ENCODE results near the gene SLC25A47. TPM values are rescaled to one million over a fixed set of nuclear protein-coding genes. Genes with fewer than 3 reads are reported as not detected.
"Not testable (repeated sequence)": the region's sequence is repeated elsewhere in the genome, so short reads cannot be mapped to it uniquely, and the experiment has no call there.

The SLC25A47 gene
- total RNA-seq, 2 donors from 2014 or later, result not detected

DNA sequence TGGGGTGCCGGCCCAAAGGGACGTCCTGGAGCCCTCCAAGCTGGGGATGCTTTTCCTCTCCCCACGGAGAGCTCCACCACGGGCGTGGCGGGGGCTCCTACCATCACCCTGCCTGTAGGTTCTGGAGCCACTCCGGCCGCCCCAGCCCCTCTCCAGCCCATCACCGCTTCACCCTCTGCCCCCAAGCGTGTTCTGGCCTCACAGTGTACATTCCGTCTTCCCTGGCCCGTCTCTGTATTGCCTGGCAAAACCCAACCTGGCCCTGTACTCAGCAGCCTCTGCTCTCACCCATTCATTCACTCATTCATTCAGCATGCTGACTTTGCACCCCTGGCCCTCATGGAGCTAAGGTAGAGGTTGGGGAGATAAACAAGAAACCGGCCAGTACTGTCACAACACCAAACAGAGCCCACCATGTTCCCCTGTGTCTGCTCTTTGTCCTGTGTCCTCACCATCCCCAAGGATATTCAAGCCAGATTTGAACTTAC, 37.2 kb upstream of the SLC25A47 start:
- Histone ChIP-seq H3K27me3 (no peaks in the 10 kb centered on the region), H3K4me3 (peak overlapping the region in 1 of 2 donors; percentile 99), H3K36me3 (replicated peaks in 1 of 2; ENCODE audit: insufficient read depth in 1 of 2, low read depth in 2 of 2) (no peaks in the 10 kb centered on the region), H3K9me3 (no peaks in the 10 kb centered on the region), H3K4me1 (peaks cover 19% of the 10 kb centered on the region), H3K27ac (peak overlapping the region in 3 of 4 donors; percentile 87 to 93 (median 90))
- intact Hi-C loops (cut with DNase I), result no loop called here
- DNase-seq (no peak), ATAC-seq (no peak)
- 37% methylated on average over 8 to 13 of the region's 13 CpGs for WGBS, 2 donors
- no peak for TF ChIP-seq POLR2A (IDR thresholded peaks at IDR 0.05)
- TF ChIP-seq, protein P1, sequence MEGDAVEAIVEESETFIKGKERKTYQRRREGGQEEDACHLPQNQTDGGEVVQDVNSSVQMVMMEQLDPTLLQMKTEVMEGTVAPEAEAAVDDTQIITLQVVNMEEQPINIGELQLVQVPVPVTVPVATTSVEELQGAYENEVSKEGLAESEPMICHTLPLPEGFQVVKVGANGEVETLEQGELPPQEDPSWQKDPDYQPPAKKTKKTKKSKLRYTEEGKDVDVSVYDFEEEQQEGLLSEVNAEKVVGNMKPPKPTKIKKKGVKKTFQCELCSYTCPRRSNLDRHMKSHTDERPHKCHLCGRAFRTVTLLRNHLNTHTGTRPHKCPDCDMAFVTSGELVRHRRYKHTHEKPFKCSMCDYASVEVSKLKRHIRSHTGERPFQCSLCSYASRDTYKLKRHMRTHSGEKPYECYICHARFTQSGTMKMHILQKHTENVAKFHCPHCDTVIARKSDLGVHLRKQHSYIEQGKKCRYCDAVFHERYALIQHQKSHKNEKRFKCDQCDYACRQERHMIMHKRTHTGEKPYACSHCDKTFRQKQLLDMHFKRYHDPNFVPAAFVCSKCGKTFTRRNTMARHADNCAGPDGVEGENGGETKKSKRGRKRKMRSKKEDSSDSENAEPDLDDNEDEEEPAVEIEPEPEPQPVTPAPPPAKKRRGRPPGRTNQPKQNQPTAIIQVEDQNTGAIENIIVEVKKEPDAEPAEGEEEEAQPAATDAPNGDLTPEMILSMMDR (IDR thresholded peaks at IDR 0.05), result no peak

DNA sequence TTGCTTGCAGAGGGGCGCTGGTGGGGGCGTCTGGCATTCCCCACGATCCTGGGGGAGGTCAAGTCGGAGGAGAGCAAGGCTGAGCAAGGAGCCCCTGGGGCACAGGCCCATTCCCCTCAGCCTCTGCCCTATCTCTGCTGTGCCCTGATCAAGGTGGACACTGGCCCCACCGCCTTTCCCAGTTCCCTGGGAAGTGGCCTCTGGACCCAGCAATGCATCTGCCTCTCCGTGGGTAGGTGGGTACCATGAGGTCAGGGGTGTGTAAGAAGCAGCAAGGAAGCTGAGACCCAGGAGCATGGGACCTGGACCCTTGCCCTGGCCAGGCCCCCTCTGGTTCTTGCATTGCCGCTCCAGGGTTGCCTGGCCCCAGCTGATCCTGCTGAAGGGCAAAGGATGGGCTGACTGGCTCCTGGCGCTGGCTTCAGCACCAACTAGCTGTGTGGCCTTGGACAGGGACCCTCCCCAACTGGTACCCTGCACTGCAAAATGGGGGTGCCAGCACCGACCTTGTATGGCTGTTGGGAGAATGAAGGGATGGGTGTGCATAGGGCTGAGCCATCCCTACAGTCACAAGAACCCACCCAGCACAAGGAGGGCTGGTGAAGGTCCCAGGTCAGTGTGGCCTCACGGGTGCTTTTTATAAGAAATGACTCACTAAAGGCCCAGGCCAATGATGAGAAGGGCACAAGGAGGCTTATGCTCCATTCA, 36.5 kb upstream of the SLC25A47 start:
- 67 to 72% methylated on average over 2 to 7 of the region's 10 CpGs for WGBS, 2 donors
- H3K4me3 ChIP-seq, result no peak overlapping the region
- H3K27me3 ChIP-seq, result no peaks in the 10 kb centered on the region
- ATAC-seq, result no peak
- DNase-seq, result no peak
- H3K4me1 ChIP-seq, result peaks cover 19% of the 10 kb centered on the region
- H3K27ac ChIP-seq, result no peak overlapping the region
- H3K9me3 ChIP-seq, result no peaks in the 10 kb centered on the region
- TF ChIP-seq, protein P1 (IDR thresholded peaks at IDR 0.05), result no peak
- no peak for TF ChIP-seq POLR2A (IDR thresholded peaks at IDR 0.05)
- intact Hi-C loops (cut with DNase I), result no loop called here
- no peaks in the 10 kb centered on the region for H3K36me3 ChIP-seq (replicated peaks in 1 of 2; ENCODE audit: insufficient read depth in 1 of 2, low read depth in 2 of 2)

DNA sequence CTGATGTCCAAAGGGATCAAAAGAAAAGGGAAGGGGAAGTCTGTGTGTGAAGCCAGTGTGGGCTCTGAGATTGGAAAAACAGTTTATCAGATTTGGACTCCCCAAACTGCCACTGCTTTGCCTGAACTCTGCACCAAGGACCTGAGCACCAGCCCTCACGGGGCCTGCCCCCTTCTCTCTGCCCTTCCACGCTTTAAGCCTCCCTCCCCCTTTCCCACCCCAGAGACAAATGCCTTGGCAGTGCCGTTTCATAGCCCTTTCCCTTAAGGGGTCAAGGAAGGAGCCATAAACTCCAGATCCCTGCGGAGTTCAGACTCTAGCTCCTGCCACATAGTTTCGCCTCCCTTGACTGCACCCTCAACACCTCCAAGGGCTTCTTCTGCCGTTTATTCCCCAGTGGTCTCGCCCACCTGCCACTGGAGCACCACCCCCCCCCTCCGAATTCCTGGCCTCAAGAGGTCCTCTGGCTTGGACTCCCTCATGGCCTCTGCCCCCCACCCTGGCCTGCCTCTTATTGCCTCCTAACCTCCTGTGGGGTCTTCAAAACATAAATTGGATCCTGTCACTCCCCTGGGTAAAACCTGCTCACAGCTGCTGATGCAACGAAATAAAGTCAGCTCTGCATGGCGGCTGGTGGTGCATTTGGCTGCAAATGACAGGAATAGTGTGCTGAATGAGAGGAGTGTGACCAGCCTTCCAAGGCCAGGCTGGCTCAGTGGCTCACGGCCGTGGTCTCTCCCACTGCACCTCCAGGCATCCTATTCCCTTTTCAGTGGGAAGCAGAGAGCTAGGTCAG, 35.7 kb upstream of the SLC25A47 start:
- H3K27me3 ChIP-seq, result no peaks in the 10 kb centered on the region
- H3K4me1 ChIP-seq, result peaks cover 19% of the 10 kb centered on the region
- TF ChIP-seq POLR2A (IDR thresholded peaks at IDR 0.05), result no peak
- TF ChIP-seq, protein P1 (IDR thresholded peaks at IDR 0.05), result no peak
- no peak overlapping the region for H3K4me3 ChIP-seq
- 75 to 76% methylated on average over 8 to 12 of the region's 12 CpGs for WGBS, 2 donors
- no peaks in the 10 kb centered on the region for H3K36me3 ChIP-seq (replicated peaks in 1 of 2; ENCODE audit: insufficient read depth in 1 of 2, low read depth in 2 of 2)
- ATAC-seq (no peak), DNase-seq (peak in 1 of 4 donors; percentile 1)
- no peak overlapping the region for H3K27ac ChIP-seq
- no peaks in the 10 kb centered on the region for H3K9me3 ChIP-seq
- intact Hi-C loops (cut with DNase I), result no loop called here

DNA sequence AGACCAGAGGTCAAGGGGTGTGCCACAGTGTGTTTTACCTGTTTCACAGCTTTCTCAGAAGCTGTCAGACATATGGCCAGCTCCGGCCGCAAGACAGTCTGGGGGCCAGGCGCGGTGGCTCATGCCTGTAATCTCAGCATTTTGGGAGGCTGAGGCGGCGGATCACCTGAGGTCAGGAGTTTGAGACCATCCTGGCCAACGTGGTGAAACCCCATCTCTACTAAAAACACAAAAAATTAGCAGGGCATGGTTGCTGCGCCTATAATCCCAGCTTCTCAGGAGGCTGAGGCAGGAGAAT, 35.2 kb upstream of the SLC25A47 start:
- H3K4me3 ChIP-seq; H3K9me3 ChIP-seq; H3K27ac ChIP-seq; H3K36me3 ChIP-seq (replicated peaks in 1 of 2; ENCODE audit: insufficient read depth in 1 of 2, low read depth in 2 of 2); H3K27me3 ChIP-seq; ATAC-seq; intact Hi-C loops (cut with DNase I): not testable (repeated sequence)
- H3K4me1 ChIP-seq, result peaks cover 19% of the 10 kb centered on the region
- WGBS, 2 donors, result 86 to 87% methylated on average over 8 of the region's 8 CpGs
- DNase-seq, result peak in 1 of 4 donors; percentile 4

DNA sequence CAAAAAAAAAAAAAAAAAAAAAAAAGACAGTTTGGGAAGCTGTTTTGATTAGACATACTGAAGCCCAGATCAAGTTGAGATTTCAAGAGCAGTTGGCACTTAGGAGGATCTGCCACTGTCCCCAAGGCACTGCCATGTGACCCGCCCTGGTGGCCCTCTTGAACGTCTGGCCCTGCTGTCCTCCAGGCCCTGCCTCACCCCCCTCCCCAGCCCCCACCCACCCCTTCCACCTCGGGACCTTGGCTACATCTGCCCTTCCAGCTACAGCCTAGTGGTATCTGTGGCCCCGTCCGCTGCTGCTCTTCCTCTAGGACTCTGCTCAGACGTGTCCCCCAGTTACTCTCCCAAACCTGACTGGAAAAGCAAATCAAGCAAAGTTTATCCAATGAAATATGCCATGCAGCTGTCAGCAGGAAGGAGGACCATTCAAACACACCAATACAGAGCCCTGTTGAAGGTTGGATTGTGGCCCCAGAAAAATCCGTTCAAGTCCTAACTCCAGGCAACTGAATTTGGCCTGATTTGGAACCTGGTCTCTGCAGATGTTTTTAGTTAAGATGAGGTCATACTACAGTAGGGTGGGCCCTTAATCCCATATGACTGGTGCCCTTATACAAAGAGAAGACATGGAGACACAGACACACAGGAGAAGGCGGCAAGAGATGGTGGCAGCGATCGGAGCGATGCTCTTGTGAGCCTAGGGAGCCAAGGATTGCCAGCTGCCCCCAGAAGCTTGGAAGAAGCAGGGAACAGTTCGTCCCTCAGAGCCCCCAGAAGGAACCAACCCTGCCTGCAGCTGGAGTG, 34.6 kb upstream of the SLC25A47 start:
- no peak overlapping the region for H3K4me3 ChIP-seq
- ATAC-seq, result no peak
- no peaks in the 10 kb centered on the region for H3K36me3 ChIP-seq (replicated peaks in 1 of 2; ENCODE audit: insufficient read depth in 1 of 2, low read depth in 2 of 2)
- 83 to 84% methylated on average over 12 of the region's 12 CpGs for WGBS, 2 donors
- intact Hi-C loops (cut with DNase I), result no loop called here
- TF ChIP-seq, protein P1 (IDR thresholded peaks at IDR 0.05), result no peak
- TF ChIP-seq POLR2A (IDR thresholded peaks at IDR 0.05), result no peak
- no peak overlapping the region for H3K27ac ChIP-seq
- H3K4me1 ChIP-seq, result peaks cover 19% of the 10 kb centered on the region
- H3K9me3 ChIP-seq, result no peaks in the 10 kb centered on the region
- H3K27me3 ChIP-seq, result no peaks in the 10 kb centered on the region
- peak in 1 of 4 donors; percentile 3 for DNase-seq

Measured in body of pancreas (tissue), 4 donors.